Uterus (tissue), 4 donors: ENCODE results near the gene SEC11A. TPM values are rescaled to one million over a fixed set of nuclear protein-coding genes. Genes with fewer than 3 reads are reported as not detected.

ENCODE experiments used
- DNase-seq, 2 donors: peaks; one replicate each; pipeline ENCODE4 v3.0.0-alpha.2; 2019 to 2020
- H3K27ac ChIP-seq, 2 donors: fragments of 200-600 bp; sonication (generic); 1 replicate in 1 of 2; 2 replicates in 1 of 2; pipeline ENCODE4 v1.5.1; 2016 to 2018
- H3K27me3 ChIP-seq, 2 donors: fragments of 200-600 bp; sonication (generic); one replicate each; pipeline ENCODE4 v1.5.1; 2018 to 2019; ENCODE audit warnings: control low read depth in 1 of 2
- H3K36me3 ChIP-seq, 2 donors: fragments of 200-600 bp; sonication (generic); one replicate each; pipeline ENCODE4 v1.5.1; 2019; ENCODE audit warnings: control low read depth in 1 of 2
- H3K4me1 ChIP-seq, 2 donors: fragments of 200-600 bp; sonication (generic); one replicate each; pipeline ENCODE4 v1.5.1; 2018 to 2019; ENCODE audit warnings: control low read depth in 1 of 2
- H3K4me3 ChIP-seq, 2 donors: fragments of 200-600 bp; sonication (generic); 1 replicate in 1 of 2; 2 replicates in 1 of 2; pipeline ENCODE4 v1.5.1; 2018 to 2019; ENCODE audit warnings: mild to moderate bottlenecking in 1 of 2
- H3K9me3 ChIP-seq, 2 donors: fragments of 200-600 bp; sonication (generic); one replicate each; pipeline ENCODE4 v1.5.1; 2019; ENCODE audit warnings: control low read depth in 1 of 2
- POLR2A ChIP-seq, 2 donors: fragments of 450-650 bp; IDR thresholded peaks; one replicate each; pipeline ENCODE4 v1.6.1; 2016; ENCODE audit warnings: antibody characterized with exemption in 2 of 2, mild to moderate bottlenecking in 1 of 2, moderate library complexity in 1 of 2
- intact Hi-C: fragments of 100-400 bp; cut with DNase I; formaldehyde crosslinking; loops from one replicate; pipeline ENCODE4 v1.15.1; 2023; ENCODE audit warnings: low total_unique reads
- total RNA-seq, 4 donors: library from RNA; depleted of rRNA in 3 of 4; stranded (reverse); fragments of >200 nt in 3 of 4; gene quantifications; one replicate each; pipeline versions ENCODE4 v1.1.0 to v1.2.4, GENCODE V29; 2014 to 2023
- TF ChIP-seq, protein P1 (sequence below), 4 experiments: fragments of 200-600 bp in 2 of 4; fragments of 450-650 bp in 2 of 4; sonication (generic) in 2 of 4; IDR thresholded peaks; one replicate each; pipeline ENCODE4 v1.5.1; 2016 to 2019; ENCODE audit warnings: antibody characterized with exemption in 4 of 4, mild to moderate bottlenecking in 2 of 4, moderate library complexity in 1 of 4
- donor health status: DM: yes; HTN: yes; CAD: no.

The SEC11A gene
- total RNA-seq, 4 donors from 2014 or later: 117 to 261 (median 204) TPM

GRCh38 chr15:84657748-84658079 lies 58.2 kb downstream of the SEC11A start:
- Histone ChIP-seq H3K4me3 (peak overlapping the region; percentile 35 to 60), H3K9me3 (no peaks in the 10 kb centered on the region), H3K27ac (peak overlapping the region; percentile 82 to 92), H3K36me3 (no peaks in the 10 kb centered on the region), H3K27me3 (no peaks in the 10 kb centered on the region), H3K4me1 (peaks cover 2 to 18% of the 10 kb centered on the region in 2 donors)
- peak in 1 of 2 donors; percentile 22 for DNase-seq
- TF ChIP-seq, protein P1, sequence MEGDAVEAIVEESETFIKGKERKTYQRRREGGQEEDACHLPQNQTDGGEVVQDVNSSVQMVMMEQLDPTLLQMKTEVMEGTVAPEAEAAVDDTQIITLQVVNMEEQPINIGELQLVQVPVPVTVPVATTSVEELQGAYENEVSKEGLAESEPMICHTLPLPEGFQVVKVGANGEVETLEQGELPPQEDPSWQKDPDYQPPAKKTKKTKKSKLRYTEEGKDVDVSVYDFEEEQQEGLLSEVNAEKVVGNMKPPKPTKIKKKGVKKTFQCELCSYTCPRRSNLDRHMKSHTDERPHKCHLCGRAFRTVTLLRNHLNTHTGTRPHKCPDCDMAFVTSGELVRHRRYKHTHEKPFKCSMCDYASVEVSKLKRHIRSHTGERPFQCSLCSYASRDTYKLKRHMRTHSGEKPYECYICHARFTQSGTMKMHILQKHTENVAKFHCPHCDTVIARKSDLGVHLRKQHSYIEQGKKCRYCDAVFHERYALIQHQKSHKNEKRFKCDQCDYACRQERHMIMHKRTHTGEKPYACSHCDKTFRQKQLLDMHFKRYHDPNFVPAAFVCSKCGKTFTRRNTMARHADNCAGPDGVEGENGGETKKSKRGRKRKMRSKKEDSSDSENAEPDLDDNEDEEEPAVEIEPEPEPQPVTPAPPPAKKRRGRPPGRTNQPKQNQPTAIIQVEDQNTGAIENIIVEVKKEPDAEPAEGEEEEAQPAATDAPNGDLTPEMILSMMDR (IDR thresholded peaks at IDR 0.05): no peak
- no peak for TF ChIP-seq POLR2A (IDR thresholded peaks at IDR 0.05)
- intact Hi-C loops: loop anchor here (10.0 kb wide), 2 partner anchors 53 to 267 kb away; partner anchors contain the start of gene ZSCAN2

- Histone ChIP-seq H3K36me3 (no peaks in the 10 kb centered on the region), H3K4me1 (peaks cover 5 to 21% of the 10 kb centered on the region in 2 donors), H3K27ac (no peak overlapping the region), H3K9me3 (no peaks in the 10 kb centered on the region), H3K27me3 (no peaks in the 10 kb centered on the region), H3K4me3 (no peak overlapping the region)
- intact Hi-C loops: loop anchor here (10.0 kb wide), 2 partner anchors 52 to 268 kb away; partner anchors contain the start of gene ZSCAN2
- DNase-seq: no peak
- TF ChIP-seq POLR2A (IDR thresholded peaks at IDR 0.05): no peak
- TF ChIP-seq, protein P1 (IDR thresholded peaks at IDR 0.05): no peak
Measured at GRCh38 chr15:84656972-84657371, 59.0 kb downstream of the SEC11A start.

GRCh38 chr15:84654689-84655453 lies 61.1 kb downstream of the SEC11A start:
- Histone ChIP-seq H3K36me3 (no peaks in the 10 kb centered on the region), H3K9me3 (no peaks in the 10 kb centered on the region), H3K27me3 (no peaks in the 10 kb centered on the region), H3K4me1 (peaks cover 5 to 21% of the 10 kb centered on the region in 2 donors), H3K27ac (peak overlapping the region; percentile 89), H3K4me3 (peak overlapping the region; percentile 85 to 89)
- TF ChIP-seq, protein P1 (IDR thresholded peaks at IDR 0.05): peak; percentile 21 to 49 (median 40)
- no peak for TF ChIP-seq POLR2A (IDR thresholded peaks at IDR 0.05)
- DNase-seq: peak; percentile 65 to 70
- intact Hi-C loops: loop anchor here (10.0 kb wide), 2 partner anchors 50 to 270 kb away; partner anchors contain the start of gene ZSCAN2

GRCh38 chr15:84653910-84654688 lies 61.8 kb downstream of the SEC11A start, which contains the start of gene WDR73:
TSS of gene WDR73 (minus strand) at chr15:84654283. CDS start at chr15:84654274, 9 bp downstream.
- no peaks in the 10 kb centered on the region for H3K9me3 ChIP-seq
- H3K36me3 ChIP-seq: no peaks in the 10 kb centered on the region
- H3K4me3 ChIP-seq: peak within 1 kb of the TSS; percentile 85 to 89
- H3K27ac ChIP-seq: peak within 1 kb of the TSS; percentile 89
- peak; percentile 97 to 98 for DNase-seq
- peak; percentile 72 to 90 for TF ChIP-seq POLR2A (IDR thresholded peaks at IDR 0.05)
- TF ChIP-seq, protein P1 (IDR thresholded peaks at IDR 0.05): peak in 1 of 4 experiments; percentile 16
- intact Hi-C loops: loop anchor here (10.0 kb wide), 2 partner anchors 49 to 271 kb away; partner anchors contain the start of gene ZSCAN2
- peaks cover 5 to 21% of the 10 kb centered on the region in 2 donors for H3K4me1 ChIP-seq
- no peaks in the 10 kb centered on the region for H3K27me3 ChIP-seq
